Central memory CD8-positive, alpha-beta T cell (primary cell): ENCODE data around the gene SPOCK1.

Experiments used
- ATAC-seq: fragments of 150-1000 bp; cut with Tn5 transposase; replicated peaks from 2 replicates; pipeline ENCODE4 v1.10.0; 2022; ENCODE audit warnings: mild to moderate bottlenecking, moderate FRiP score, moderate number of reproducible peaks; ENCODE audit not compliant: poor library complexity, severe bottlenecking; ENCODE audit errors: extremely low read depth
- DNase-seq, 2 donors: peaks; one replicate each; pipeline ENCODE4 v3.0.0; 2021; ENCODE audit warnings: low spot score in 2 of 2
- H3K27ac Mint-ChIP-seq: one replicate; pipeline ENCODE4 v1.8.0; 2022; ENCODE audit warnings: low read depth, mild to moderate bottlenecking, moderate library complexity, mixed read lengths
- H3K27me3 Mint-ChIP-seq: one replicate; pipeline ENCODE4 v1.8.0; 2022; ENCODE audit warnings: mixed read lengths
- H3K36me3 Mint-ChIP-seq: one replicate; pipeline ENCODE4 v1.8.0; 2022; ENCODE audit warnings: mild to moderate bottlenecking, moderate library complexity, mixed read lengths; ENCODE audit not compliant: insufficient read depth
- H3K4me1 Mint-ChIP-seq: one replicate; pipeline ENCODE4 v1.8.0; 2022; ENCODE audit warnings: mixed read lengths
- H3K4me3 Mint-ChIP-seq: one replicate; pipeline ENCODE4 v1.8.0; 2022; ENCODE audit warnings: mild to moderate bottlenecking, moderate library complexity, mixed read lengths
- H3K9me3 Mint-ChIP-seq: one replicate; pipeline ENCODE4 v1.8.0; 2022; ENCODE audit warnings: mixed read lengths

Gene SPOCK1

GRCh38 chr5:137415231-137415681, 83.9 kb downstream of the SPOCK1 start:
- Mint-ChIP-seq H3K27ac (no peak overlapping the region), H3K4me1 (no peaks in the 10 kb centered on the region), H3K36me3 (no peaks in the 10 kb centered on the region), H3K4me3 (no peak overlapping the region), H3K9me3 (peaks cover 5% of the 10 kb centered on the region), H3K27me3 (peaks cover 9% of the 10 kb centered on the region)
- DNase-seq (no peak), ATAC-seq (no peak)

- no peak for ATAC-seq
- H3K27me3 Mint-ChIP-seq: peaks cover 10% of the 10 kb centered on the region
- no peaks in the 10 kb centered on the region for H3K4me1 Mint-ChIP-seq
- H3K4me3 Mint-ChIP-seq: no peak overlapping the region
- DNase-seq: no peak
- H3K27ac Mint-ChIP-seq: no peak overlapping the region
- H3K9me3 Mint-ChIP-seq: peaks cover 5% of the 10 kb centered on the region
- H3K36me3 Mint-ChIP-seq: no peaks in the 10 kb centered on the region
Observed at GRCh38 chr5:137414112-137414755, 84.9 kb downstream of the SPOCK1 start.

GRCh38 chr5:137412136-137412535, 87.0 kb downstream of the SPOCK1 start:
- Mint-ChIP-seq H3K4me3 (no peak overlapping the region), H3K9me3 (peaks cover 5% of the 10 kb centered on the region), H3K36me3 (peaks cover 1% of the 10 kb centered on the region), H3K27ac (no peak overlapping the region), H3K4me1 (no peaks in the 10 kb centered on the region), H3K27me3 (peaks cover 10% of the 10 kb centered on the region)
- DNase-seq (no peak), ATAC-seq (no peak)

DNA sequence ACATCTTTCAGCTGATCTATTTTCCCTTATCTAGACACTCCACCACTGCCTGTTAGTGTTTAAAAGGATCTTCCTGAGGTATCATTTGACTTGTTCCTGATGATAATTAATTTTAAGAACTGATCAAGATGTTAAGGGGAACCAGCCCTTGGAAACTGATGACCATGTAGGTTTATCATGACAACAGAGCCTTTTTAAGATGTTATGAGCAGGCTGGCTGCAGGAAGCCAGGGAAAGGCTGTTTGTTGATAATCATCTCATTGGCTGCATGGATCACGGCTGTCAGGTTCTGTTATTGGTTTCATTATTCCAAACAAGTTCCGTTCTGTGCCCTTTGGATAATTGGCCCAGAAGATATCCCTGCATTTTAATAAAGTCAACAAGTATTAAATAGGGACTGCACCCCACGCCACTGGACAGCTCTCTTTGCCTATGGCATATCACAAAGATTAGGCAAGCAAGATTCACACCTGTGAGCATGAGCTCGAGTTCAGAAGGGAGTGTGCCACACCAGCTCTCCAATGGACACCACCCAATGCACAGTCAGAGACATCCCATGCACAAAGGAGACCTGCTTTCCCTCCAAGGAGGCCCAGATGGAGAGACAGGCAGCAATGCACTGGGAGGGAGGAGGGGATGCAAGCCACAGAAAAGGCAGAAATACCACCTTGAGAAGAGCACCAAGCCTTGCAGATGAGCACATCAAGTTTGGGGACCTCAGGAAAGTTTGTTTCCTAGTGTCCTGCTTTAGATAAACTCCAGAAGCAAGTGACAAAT, 88.7 kb downstream of the SPOCK1 start:
- Mint-ChIP-seq H3K4me3 (no peak overlapping the region), H3K4me1 (no peaks in the 10 kb centered on the region), H3K9me3 (no peaks in the 10 kb centered on the region), H3K27me3 (peaks cover 10% of the 10 kb centered on the region), H3K36me3 (peaks cover 1% of the 10 kb centered on the region), H3K27ac (no peak overlapping the region)
- no peak for DNase-seq
- ATAC-seq: no peak

DNA sequence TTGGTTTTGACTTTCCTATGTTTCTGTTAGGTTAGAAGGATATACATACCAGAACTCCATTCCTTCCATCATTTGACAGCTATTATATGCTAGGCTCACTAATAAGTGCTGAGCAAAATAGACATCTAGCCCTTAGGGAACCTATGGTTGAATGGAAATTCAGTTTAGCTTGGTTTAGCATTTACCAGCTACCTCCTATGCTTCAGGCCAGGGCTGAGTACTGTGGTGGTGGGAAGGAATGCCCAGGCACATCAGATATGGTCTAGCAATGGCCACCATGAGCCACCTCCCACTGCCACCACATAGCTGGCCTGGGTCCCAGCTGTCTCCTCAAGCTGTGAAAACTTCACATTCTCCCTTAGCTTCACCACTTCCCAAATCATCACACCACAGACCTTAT, 89.4 kb downstream of the SPOCK1 start:
- Mint-ChIP-seq H3K27ac (no peak overlapping the region), H3K9me3 (no peaks in the 10 kb centered on the region), H3K27me3 (peaks cover 10% of the 10 kb centered on the region), H3K36me3 (peaks cover 1% of the 10 kb centered on the region), H3K4me1 (no peaks in the 10 kb centered on the region), H3K4me3 (no peak overlapping the region)
- no peak for DNase-seq
- ATAC-seq: no peak

DNA sequence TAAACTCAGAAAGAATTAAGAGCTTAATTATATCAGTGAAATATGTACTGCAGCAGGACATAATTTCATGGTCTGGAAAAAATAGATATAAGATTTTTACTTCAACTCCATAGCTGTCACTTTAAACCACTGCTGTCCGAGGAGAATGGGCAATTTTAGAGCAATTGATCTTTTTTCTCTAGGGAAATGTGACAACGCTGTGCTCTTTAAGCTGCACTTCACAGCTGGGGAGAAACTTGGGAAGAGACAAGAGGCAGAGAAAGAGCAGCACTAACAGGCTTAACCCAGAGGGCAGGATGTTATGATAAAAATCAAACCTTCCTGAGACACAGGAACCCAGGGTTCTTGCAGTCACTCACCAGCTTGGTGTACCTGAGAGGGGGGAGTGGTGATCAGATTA, 92.0 kb downstream of the SPOCK1 start:
- H3K4me3 Mint-ChIP-seq: no peak overlapping the region
- no peak overlapping the region for H3K27ac Mint-ChIP-seq
- no peak for ATAC-seq

DNA sequence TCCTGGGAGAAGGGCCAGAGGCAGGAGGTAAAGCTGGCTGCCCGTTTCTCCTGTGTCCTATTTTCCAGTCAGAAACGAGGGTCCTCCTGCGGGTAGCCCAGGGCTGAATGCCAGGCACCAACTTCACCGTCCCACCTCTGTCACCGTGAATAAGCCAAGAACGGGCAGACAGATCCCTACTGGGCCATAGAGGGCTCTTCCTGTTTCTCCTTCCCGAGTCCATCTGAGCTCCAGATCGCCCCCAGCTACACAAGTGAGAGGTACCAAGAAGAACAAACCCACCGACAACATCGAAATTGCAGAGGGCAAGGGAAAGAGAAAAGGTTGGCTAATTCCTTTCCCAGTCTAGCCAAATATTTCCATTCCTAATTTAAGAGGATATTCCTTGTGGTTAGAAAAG, 93.7 kb downstream of the SPOCK1 start:
- H3K4me3 Mint-ChIP-seq: no peak overlapping the region
- H3K9me3 Mint-ChIP-seq: no peaks in the 10 kb centered on the region
- H3K27ac Mint-ChIP-seq: no peak overlapping the region
- peaks cover 15% of the 10 kb centered on the region for H3K27me3 Mint-ChIP-seq
- DNase-seq (no peak), ATAC-seq (no peak)
- H3K36me3 Mint-ChIP-seq: peaks cover 1% of the 10 kb centered on the region
- H3K4me1 Mint-ChIP-seq: no peaks in the 10 kb centered on the region

More for the DNA sequence above, 92.0 kb downstream of the SPOCK1 start:
- no peaks in the 10 kb centered on the region for H3K4me1 Mint-ChIP-seq
- no peaks in the 10 kb centered on the region for H3K9me3 Mint-ChIP-seq
- no peak for DNase-seq
- peaks cover 1% of the 10 kb centered on the region for H3K36me3 Mint-ChIP-seq
- H3K27me3 Mint-ChIP-seq: peaks cover 22% of the 10 kb centered on the region

DNA sequence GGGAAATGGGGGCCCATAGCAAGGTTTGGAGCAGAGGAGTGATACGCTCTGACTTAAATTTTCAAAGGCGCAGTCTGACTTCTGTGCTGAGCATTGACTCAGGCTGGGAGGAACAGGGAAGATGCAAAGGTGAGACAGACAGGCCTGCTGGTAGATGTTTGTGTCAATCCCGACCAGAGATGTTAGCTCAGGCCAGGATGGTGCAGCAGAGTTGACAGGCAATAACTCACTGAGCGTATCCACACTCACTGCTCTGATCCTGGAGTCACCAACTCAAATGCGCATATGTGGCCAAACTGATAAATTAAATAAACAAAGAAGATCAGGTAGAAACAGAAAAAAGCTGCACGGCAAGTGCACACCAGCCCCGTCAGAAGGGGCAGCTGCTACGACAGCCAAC, 95.3 kb downstream of the SPOCK1 start:
- no peak overlapping the region for H3K27ac Mint-ChIP-seq

GRCh38 chr5:137402436-137403187, 96.5 kb downstream of the SPOCK1 start:
- no peak for ATAC-seq
- Mint-ChIP-seq H3K27ac (no peak overlapping the region), H3K4me3 (no peak overlapping the region)

More for the DNA sequence above, 95.3 kb downstream of the SPOCK1 start:
- DNase-seq (no peak), ATAC-seq (no peak)
- Mint-ChIP-seq H3K36me3 (peaks cover 1% of the 10 kb centered on the region), H3K4me1 (no peaks in the 10 kb centered on the region), H3K9me3 (no peaks in the 10 kb centered on the region), H3K27me3 (peaks cover 13% of the 10 kb centered on the region), H3K4me3 (no peak overlapping the region)

DNA sequence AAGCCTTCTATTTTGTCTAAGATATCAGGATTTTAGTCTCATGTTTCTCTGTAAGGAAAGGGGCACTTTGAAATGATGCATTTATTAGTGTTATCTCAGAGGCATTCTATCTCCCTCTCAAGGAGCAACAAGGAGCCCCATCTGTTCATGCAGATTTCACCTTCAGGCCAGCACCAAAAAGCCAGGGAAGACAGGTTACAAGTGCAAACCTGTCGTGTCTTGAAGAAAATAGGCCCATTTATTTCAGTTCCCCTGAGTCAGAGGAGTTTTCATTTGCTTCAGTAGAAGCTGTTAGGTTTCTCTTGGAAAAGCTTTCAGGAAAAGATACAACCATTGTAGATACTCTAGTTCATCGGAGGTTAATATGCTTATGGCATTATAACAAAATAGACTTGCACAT, 97.2 kb downstream of the SPOCK1 start:
- no peaks in the 10 kb centered on the region for H3K36me3 Mint-ChIP-seq
- H3K9me3 Mint-ChIP-seq: no peaks in the 10 kb centered on the region
- H3K27me3 Mint-ChIP-seq: peaks cover 13% of the 10 kb centered on the region
- H3K4me3 Mint-ChIP-seq: no peak overlapping the region
- ATAC-seq: no peak
- no peak overlapping the region for H3K27ac Mint-ChIP-seq
- no peaks in the 10 kb centered on the region for H3K4me1 Mint-ChIP-seq
- DNase-seq: no peak

More at GRCh38 chr5:137402436-137403187, 96.5 kb downstream of the SPOCK1 start:
- DNase-seq: no peak
- no peaks in the 10 kb centered on the region for H3K9me3 Mint-ChIP-seq
- no peaks in the 10 kb centered on the region for H3K36me3 Mint-ChIP-seq
- no peaks in the 10 kb centered on the region for H3K4me1 Mint-ChIP-seq
- H3K27me3 Mint-ChIP-seq: peaks cover 13% of the 10 kb centered on the region

- no peaks in the 10 kb centered on the region for H3K36me3 Mint-ChIP-seq
- H3K27me3 Mint-ChIP-seq: peaks cover 13% of the 10 kb centered on the region
- no peaks in the 10 kb centered on the region for H3K4me1 Mint-ChIP-seq
- no peak overlapping the region for H3K27ac Mint-ChIP-seq
- ATAC-seq: no peak
- no peaks in the 10 kb centered on the region for H3K9me3 Mint-ChIP-seq
- DNase-seq: no peak
- H3K4me3 Mint-ChIP-seq: no peak overlapping the region
Observed at GRCh38 chr5:137400571-137400970, 98.6 kb downstream of the SPOCK1 start.

DNA sequence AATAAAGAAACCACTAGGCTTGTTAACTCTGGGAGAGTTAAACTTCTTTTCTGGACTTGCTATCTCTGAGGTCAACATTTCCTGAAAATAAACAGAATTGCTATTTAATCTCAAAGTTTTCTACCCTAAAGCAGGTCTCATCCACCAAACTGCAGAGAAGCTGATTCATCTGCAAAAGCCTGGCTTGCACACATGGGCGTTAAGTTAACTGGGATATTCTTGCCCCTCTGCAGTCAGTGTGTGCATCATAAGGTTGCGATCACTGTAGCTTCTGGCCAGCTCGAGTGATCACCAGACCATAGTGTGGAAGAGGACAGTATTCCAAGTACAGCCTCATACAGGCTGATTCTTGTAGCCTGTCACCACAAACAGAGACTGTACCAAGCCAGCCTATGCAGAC, 99.2 kb downstream of the SPOCK1 start:
- no peak overlapping the region for H3K27ac Mint-ChIP-seq
- no peak for ATAC-seq
- H3K27me3 Mint-ChIP-seq: peaks cover 13% of the 10 kb centered on the region
- H3K9me3 Mint-ChIP-seq: no peaks in the 10 kb centered on the region
- no peaks in the 10 kb centered on the region for H3K36me3 Mint-ChIP-seq
- H3K4me1 Mint-ChIP-seq: no peaks in the 10 kb centered on the region
- no peak overlapping the region for H3K4me3 Mint-ChIP-seq
- DNase-seq: no peak
